Cardiac septum (tissue), 1 donor: Measurements from ENCODE around the gene RAB11FIP5. TPM values are rescaled to one million over a fixed set of nuclear protein-coding genes. Genes with fewer than 3 reads are reported as not detected.
"Not testable (repeated sequence)": the region's sequence is repeated elsewhere in the genome, so short reads cannot be mapped to it uniquely, and the experiment has no call there.

ENCODE experiments used
- DNase-seq: peaks from one replicate; pipeline ENCODE4 v3.0.0-alpha.2; 2020; ENCODE audit warnings: low spot score
- intact Hi-C: fragments of 100-400 bp; cut with DNase I; formaldehyde crosslinking; loops from one replicate; pipeline ENCODE4 v1.14.0; 2022
- total RNA-seq: library from RNA; stranded (reverse); fragmentation: NEBNext Ultra II Directional; extraction: Animal tissue kit (Norgen Biotek cat#: 25700); gene quantifications from one replicate; pipeline ENCODE4 v1.2.1, GENCODE V29; 2021
- donor health status: DM: no; HTN: no; CAD: no.

Gene RAB11FIP5
- total RNA-seq, 1 donor from 2014 or later: 38.1 TPM

DNA sequence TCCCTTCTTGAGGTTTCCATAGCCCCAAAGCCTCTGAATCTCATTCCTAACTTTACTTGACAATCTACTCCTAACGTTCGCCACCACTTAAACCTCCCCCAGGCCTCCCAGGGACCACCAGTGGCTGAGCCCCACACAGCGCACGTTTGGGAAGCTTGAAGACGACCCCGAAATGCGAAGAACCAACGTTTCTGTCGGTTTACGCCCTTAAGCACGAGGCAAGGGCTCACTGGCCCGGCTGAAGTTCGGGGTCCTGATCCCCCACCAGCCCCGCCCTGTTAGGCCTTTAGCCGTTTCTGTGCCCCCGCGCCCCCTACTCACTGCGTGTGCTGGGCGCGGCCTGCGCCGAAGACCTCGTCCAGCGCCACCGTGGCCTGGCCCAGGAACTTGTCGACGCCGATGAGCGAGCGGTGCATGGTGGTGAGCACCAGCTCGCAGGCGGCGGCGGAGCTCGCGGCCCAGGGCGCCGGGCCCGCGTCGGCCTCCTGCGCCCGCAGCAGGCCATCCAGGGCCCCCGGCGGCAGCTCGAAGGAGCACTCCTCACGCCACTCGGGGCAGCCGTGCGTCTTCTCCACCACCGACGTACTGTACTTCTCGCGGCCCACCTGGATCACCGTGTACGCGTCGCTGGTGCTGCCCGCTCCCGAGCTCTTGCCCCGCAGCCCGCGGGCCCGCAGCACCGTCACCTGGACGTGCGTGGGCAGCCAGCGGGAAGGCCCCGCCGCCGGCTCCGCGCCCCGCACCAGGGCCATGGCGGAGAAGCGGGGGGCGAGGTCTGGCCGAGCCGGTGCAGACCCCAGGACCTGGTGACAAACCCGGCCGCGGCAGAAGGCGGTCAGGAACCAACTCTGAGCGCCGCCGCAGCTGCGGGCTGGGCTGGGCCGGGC is 479 bp downstream of the RAB11FIP5 start:
- DNase-seq: peak; percentile 73
- intact Hi-C loops: loop anchor here (2.0 to 5.0 kb wide), 2 partner anchors 23 to 120 kb away; partner anchors contain the start of genes CCT7 and PRADC1

DNA sequence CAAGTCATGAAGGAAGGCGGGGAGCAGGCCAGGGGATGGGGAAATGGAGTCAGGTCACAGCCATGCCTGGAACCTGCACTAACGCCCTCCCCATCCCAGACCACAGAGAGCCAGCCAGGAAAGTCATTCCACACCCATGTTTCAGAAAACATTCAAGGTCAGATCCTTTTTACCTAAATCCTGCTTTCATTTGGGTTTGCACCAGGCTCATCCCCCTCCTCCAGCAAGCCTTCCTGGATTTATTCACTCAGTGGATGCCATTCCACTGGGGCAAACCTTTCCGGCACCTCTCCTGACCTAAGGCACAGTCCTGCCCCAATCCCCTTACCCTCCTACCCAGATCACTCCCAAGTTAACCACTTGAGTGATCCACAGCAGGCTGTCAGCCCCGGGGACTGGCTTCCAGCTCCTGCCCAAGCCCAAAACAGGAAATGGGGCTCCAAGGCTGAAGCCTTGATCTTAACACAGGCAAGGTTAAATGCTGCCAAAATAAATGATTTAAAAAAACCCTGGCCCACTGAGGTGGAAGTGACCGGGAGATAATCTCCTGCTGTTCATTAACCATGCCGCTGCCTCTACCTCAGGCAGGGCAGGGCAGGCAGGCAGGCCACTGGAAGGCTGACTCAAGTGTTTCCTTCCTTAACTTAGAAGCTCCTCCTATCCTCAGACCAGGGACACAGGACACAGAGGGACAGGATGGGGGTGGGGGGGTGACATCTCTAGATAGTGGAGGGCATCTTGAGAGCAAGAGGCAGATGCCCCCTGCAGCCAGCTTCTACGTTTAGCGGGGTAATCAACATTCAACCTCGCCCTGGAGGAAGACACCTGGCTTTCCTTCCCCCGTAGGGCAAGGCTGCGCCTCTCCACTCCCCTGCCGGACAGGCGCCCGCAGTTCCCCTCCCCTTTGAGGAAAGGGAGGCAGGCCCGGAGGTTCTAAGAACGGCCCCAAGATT is 1.4 kb downstream of the RAB11FIP5 start:
- peak; percentile 76 for DNase-seq
- intact Hi-C loops: loop anchor here (2.0 to 5.0 kb wide), 3 partner anchors 23 to 121 kb away; partner anchors contain the start of genes CCT7, PRADC1 and SFXN5

DNA sequence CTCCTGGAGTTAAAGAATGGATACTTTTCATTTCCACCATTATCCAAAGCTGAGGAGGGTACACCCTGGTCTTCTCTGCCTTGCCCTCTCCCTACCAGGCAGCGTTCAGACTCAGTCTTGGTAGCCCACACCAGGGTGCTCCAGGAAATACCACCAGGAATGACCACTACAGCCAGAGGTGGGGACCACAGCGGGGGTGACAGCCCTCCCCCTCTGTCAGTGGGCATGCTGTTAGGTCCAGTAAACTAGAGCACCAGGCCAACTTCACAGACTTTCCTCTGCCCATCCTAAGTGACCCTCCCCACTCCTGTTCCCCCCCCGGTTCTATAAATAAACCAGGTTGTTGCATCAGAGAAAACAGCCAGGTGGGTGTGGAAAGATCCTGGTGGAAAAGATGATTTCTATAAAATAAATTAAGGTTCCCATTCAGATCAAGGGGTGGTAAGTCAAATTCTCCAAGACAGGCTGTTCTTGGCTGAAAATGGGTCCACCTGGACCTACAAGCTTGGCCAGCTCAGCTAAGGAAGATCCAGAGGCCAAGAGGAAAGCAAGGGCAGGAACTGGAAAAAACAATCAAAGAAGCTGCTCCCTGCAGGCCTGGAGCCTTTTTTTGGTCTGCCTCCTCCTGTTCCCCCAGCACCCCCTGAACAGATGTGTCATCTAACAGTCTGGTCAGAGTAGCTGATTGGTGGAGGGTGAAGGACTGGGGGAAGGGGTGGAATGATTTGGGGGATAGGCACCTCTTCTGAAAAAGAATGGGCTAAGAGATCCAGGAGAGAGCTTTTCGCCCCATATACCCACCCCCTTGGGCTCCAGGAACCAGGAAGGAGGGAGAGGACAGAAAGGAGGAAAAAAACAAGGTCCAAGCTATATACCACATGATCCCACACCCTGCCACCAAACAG is 2.3 kb downstream of the RAB11FIP5 start:
- peak; percentile 55 for DNase-seq
- intact Hi-C loops: loop anchor here (2.0 to 5.0 kb wide), 2 partner anchors 40 to 122 kb away; partner anchors contain the start of genes CCT7, PRADC1 and SFXN5

DNA sequence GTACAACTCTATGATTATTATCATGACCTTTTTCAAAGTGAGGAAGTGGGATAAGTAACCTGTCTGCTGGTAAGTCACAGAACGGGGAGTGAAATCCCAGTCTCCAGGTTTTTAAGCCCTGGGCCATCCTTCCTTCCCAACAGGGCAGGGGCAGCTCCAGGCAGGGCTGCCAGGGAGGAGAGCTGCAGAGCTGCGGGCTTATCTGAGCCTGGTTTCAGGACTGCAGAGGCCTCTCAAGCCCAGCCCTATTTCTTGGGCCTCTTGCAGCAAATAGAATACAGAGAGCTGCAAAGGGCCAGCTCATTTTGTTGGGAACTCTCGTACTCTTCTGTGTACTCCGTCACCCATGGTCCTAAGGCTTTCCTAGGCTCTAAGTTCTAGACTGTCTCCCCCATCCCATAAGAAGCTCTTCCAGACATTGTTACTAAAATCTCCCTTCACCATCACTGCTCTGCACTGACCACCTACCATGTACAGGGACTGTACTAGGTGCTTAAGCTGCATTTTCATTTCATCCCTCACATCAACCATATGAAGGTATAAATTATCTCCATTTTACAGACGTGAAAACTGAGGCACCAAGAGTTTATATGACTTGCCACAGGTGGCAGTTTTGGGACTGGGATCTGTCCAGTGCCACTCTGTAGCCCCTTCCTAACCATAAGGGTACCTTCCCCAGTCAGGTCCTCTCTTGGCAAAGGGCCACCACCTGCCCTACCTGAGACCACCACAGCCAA is 3.1 kb downstream of the RAB11FIP5 start:
- DNase-seq: peak; percentile 35
- intact Hi-C loops: loop anchor here (2.0 to 5.0 kb wide), 2 partner anchors 39 to 123 kb away; partner anchors contain the start of genes CCT7, PRADC1 and SFXN5

DNA sequence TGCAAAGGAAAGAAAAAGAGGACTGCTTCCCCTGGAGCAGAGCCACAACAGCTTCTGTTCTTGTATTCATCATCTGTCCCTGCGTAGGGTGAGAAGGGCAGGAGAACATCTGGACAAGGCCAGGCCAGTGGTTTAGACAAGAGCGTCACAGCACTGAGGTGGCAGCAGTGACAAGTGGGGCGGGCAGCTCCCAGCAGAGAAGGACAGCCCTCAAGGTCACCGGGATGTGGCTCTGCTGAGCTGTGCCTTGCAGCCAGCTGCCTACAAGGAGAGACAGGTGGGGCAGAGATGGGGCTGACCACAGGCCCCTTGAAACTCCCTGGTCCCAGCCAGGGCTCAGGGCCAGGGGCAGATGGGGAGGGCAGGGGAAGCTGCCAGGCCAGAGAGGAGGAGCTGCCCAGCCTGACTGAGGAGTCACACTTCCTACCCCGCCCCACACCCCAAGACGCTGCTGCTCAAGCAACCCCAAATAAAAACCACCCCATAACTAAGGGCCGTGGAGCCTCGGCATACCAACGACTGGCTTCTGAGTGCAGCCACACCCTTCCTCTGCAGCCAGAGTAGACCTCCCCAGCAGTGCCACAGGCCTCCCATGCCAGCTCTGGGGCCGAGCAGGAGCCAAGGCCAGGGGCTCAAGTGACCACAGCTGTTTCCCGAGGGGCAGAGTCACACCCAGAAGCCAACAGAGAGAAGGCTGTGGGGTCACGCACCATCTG is 5.4 kb downstream of the RAB11FIP5 start:
- DNase-seq: peak; percentile 79
- intact Hi-C loops: no loop called here

DNA sequence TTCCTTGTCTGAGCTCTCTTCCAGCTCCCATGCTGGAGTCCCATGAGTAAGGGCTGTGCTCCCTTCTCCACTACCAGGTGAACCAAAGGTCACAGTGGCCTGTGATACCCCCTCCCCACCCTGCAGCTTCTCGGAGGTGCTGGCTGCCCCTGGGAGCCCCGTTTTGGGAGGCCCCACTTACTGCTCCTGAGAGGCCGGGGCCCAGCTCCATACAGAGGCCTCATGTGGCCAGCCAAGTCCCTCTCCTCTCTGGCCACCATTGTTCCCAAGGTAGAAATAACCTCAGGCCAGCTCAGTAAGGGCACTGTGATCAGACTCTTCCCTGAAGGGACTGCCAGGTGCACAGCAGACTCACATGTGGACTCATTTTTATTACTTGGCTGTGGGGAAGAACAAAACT is 6.0 kb downstream of the RAB11FIP5 start:
- peak; percentile 20 for DNase-seq

DNA sequence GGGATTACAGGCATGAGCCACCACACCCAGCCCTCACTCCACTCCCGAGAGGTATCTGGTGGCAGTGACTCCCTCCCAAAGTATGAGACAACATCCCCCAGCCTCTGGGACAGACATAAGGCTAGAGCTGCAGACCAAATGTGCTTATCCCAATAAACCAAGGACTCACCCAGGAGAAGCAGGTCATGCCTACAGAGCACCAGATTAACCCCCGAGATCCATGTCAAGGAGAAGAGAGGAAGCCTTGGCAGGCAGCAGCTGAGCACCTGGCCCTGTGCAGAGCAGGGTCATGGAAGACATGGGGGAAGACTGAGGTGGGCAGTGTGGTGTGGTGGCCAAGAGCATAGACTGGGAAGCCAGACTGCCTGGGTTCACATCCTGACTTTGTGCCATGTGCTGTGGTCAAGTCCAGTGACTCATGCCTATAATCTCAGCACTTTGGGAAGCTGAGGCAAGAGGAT is 7.2 kb downstream of the RAB11FIP5 start:
- intact Hi-C loops: no loop called here
- DNase-seq: peak; percentile 26

More for the DNA sequence above, 6.0 kb downstream of the RAB11FIP5 start:
- intact Hi-C loops: no loop called here

DNA sequence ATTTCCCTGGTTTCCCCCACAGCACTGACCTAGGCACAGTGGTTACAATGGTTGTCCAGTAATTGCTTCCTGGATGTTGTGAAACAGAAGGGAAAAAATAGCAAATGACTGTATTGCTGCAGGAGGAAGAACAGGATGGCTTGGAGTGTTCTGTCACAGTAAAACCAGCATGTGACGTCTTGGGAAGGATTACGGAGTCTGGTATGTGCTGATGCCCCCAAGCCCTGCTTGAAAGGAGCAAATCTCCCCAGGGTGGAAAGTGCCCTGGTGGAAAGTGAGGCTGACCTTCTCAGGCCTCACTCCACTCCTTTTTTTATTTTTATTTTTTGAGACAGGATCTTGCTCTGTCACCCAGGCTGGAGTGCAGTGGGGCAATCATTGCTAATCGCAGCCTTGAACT is 7.8 kb downstream of the RAB11FIP5 start:
- peak; percentile 41 for DNase-seq
- intact Hi-C loops: no loop called here

DNA sequence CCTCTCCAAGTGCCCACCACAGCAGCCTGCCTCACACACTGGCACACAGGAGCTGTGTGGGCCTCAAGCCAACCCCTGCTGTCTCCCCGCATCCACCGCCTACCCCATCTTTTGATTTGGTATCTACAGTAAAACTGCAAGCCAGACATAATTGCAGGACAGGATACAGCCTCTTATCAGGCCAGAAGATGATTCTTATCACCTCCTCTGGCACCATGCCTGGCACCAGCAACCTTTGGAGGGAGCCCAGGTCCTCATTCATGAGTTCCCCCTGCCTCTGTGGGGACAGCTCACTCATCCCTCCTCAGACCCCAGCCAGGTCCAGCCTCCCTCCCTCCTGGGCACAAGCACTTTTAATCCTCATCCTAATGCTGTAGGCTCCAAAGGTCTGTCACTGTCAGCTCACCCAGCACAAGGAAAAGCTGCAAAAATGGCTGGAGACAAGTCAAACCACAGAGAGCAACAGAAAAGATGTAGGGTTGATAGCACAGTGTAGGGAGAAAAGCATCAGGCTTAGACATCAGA is 9.7 kb downstream of the RAB11FIP5 start:
- intact Hi-C loops: no loop called here
- peak; percentile 49 for DNase-seq

DNA sequence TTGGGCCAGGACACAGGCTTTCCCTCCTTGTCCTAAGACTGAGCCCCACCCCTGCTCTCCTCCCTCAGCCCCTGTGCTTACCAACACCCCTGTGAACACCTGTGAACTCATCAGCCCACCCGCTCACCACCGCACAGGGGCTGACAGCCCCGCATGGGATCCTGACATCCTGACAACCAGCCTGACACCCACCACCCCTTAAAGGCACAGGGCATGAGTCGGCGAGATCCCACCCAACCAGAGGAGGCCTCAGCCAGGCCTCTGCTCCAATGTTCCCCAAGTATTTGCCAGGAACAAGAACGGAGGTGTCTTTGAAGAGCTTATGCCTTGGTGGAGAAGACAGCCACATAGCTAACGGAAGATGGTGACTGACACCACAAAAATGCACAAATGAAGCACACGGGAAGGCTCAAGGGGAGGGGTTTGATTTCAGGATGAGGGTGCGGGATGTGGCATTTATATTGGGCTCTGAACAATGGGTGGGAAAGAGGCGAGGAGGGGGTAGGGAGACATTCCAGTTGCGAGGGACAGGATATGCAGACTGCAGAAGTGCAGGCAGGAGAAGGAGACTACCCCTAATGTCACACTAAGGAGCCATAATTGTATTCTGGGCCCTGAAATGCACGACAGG is 11.0 kb downstream of the RAB11FIP5 start:
- intact Hi-C loops: no loop called here
- DNase-seq: no peak

DNA sequence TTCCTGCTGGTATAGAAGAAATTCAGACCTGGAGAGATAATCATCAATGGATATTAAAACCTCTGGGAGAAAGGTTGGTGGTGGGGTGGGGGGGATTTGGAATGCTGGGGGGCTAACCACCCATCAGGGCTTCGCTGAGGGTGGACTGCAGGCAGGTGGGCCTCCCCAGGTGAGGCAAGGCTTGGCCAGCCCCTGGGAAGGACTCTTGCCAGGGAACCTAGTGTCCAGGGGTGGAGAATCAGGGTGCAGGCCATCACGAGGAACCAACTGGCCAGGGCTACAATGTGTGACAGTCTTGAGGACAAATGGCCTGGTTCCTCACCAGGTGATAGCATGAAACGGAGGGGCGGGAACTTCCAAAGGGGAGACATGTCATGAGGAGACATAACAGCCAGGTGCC is 11.8 kb downstream of the RAB11FIP5 start:
- DNase-seq: no peak
- intact Hi-C loops: no loop called here

DNA sequence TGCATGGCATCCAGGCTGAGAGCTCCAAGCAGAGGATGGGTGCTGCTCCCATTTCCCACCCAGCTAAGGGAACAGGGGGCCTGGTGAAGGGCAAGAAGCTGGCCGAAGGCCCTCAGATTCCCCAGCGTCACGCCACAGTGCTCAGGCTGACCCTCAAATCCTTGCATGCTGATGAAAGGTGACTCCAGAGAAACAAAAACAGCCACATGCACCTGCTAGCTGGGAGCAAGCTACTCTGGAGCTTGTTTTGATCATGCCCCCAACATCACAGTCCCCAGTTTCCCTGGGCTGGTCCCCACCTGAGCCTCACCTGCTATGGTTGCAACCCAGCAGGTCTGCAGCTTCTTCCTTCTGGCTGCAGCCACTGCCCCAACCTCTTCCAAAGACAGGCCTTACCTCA is 13.3 kb downstream of the RAB11FIP5 start:
- intact Hi-C loops: no loop called here
- DNase-seq: no peak

DNA sequence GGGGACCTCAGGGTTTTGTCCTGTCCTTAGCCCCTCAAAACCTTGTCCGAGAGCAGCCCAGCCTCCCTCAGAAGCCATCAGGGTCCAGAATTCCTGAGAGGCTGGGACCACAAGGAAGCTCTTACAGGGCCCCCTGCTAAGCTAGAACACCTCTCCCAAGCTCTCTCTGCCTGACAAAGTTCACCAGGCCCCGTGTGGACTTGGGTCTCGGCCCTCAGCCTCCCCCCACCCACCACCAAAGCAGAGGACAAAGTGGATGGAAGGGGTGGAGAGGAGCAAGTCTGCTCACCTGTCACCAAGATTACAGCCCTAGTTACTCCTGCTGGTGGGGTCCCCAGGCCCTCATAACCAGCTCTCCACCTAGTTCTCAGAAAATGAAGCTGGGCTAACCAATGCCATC is 16.8 kb downstream of the RAB11FIP5 start:
- intact Hi-C loops: no loop called here
- no peak for DNase-seq

DNA sequence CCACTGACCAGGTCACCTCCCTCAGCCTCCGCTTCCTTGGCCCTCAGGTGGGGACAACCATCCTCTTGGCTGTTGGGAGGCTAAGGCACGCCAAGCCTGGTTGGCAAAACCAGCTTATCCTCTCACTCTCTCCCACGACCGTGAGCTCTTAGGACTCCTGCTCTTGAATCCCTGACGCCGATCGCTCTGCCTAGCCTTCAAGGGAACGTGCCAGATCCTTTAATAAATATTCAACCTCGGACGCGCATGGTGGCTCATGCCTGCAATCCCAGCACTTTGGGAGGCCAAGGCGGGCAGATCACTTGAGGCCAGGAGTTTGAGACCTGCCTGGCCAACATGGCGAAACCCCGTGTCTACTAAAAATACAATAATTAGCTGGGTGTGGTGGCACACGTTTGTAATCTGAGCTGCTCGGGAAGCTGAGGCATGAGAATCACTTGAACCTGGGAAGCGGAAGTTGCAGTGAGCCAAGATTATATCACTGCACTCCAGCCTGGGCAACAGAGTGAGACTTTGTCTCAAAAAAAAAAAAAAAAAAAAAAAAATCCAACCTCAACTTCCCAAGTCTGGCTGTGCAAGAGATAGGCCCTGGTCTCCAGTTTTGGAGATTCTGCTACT is 19.0 kb downstream of the RAB11FIP5 start:
- not testable (repeated sequence) for DNase-seq

DNA sequence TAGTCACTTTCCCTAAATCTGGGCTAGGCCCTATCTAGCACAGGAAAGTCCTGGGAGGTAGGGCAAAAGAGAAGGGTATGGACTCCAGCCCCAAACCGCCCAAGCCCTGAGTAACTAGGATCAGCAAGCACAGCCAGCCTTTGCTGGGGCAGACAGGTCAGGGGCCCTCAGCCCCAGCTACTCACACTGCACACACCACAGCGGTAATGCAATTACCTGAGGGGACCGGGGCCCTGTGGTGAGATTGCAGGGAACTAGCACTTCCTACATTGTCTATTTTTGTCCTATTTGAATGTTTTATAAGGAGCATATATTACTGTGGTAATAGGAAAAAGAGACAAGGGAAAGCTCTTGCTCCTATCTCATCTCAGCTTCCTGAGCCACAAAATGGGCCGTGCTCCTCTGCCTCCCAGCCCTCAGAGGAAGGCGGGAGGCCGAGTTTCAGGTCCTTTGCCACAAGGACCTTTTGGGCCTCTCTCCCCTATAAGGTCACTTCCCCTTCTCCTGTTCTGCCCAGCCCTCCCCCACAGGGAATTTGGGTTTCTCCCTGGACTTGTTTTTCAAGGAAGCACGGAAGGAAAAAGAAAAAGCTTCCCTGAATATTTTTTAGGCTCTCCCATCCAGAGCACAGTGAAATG is 20.5 kb downstream of the RAB11FIP5 start:
- DNase-seq: no peak

More for the DNA sequence above, 19.0 kb downstream of the RAB11FIP5 start:
- intact Hi-C loops: not testable (repeated sequence)

DNA sequence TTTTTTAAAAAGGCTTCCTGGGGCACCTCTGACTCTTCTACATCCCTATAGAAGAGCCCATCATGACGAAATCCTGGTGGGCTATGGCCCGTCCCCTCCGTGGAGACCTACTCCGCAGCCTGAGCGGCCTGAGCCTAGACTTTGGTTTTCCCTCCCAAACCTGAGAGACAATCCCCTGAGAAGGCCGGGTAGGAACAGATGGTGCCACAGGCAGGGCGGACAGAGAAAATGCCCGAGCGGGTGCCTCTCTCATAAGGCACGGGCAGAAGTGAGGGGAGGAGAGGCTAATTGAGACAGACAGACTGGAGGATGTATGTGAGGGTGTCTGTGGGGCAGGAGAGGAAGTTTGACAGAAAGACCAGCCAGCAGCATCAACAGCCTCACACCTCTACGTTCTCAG is 21.1 kb downstream of the RAB11FIP5 start:
- intact Hi-C loops: no loop called here

More for the DNA sequence above, 20.5 kb downstream of the RAB11FIP5 start:
- intact Hi-C loops: no loop called here

More for the DNA sequence above, 21.1 kb downstream of the RAB11FIP5 start:
- no peak for DNase-seq
